PC-3 (cell line): ENCODE results near the gene NET1. TPM values are rescaled to one million over a fixed set of nuclear protein-coding genes. Genes with fewer than 3 reads are reported as not detected.

Source experiments
- ATAC-seq: fragments of 200-7000 bp; cut with Tn5 transposase; 2 replicates; pipeline ENCODE4 v1.9.1; 2020; ENCODE audit warnings: mild to moderate bottlenecking, moderate library complexity
- BruUV-seq: library from RNA; stranded (reverse); fragments of 400-500 nt; replicated peaks from 2 replicates; lab custom pipeline; 2021; lab: Mats Ljungman, UMichigan
- CTCF ChIA-PET: fragments of 300-600 bp; sonication (Branson Sonifier 250); formaldehyde crosslinking; loops from one replicate; lab custom pipeline; 2022; ENCODE audit warnings: antibody characterized with exemption; lab: Charles Lee
- POLR2A ChIA-PET: fragments of 300-600 bp; sonication (Branson Sonifier 250); formaldehyde crosslinking; loops from one replicate; lab custom pipeline; 2022; ENCODE audit warnings: antibody characterized with exemption; ENCODE audit not compliant: unreplicated experiment; lab: Charles Lee
- DNase-seq: peaks from one replicate; pipeline ENCODE4 v3.0.0-alpha.2; 2015
- H2AFZ ChIP-seq: fragments of 300-600 bp; sonication (generic); 2 replicates; pipeline ENCODE4 v1.6.0; 2016; ENCODE audit warnings: antibody characterized with exemption, low read length
- H3F3A ChIP-seq: fragments of 300-600 bp; sonication (generic); one replicate; pipeline ENCODE4 v1.6.0; 2017; ENCODE audit warnings: antibody characterized with exemption, low read length, control low read depth, mild to moderate bottlenecking; ENCODE audit not compliant: unreplicated experiment
- H3K27ac ChIP-seq: fragments of 300-600 bp; sonication (generic); 2 replicates; pipeline ENCODE4 v1.5.1; 2016; ENCODE audit warnings: mild to moderate bottlenecking, low read length
- H3K27me3 ChIP-seq: fragments of 300-600 bp; sonication (generic); 2 replicates; pipeline ENCODE4 v1.6.1; 2016; ENCODE audit warnings: low read length, mixed read lengths
- H3K36me3 ChIP-seq: fragments of 300-600 bp; sonication (generic); 2 replicates; pipeline ENCODE4 v1.6.1; 2016; ENCODE audit warnings: low read depth, mixed run types, low read length, mixed read lengths
- H3K4me1 ChIP-seq: fragments of 300-600 bp; sonication (generic); 2 replicates; pipeline ENCODE4 v1.5.1; 2016; ENCODE audit warnings: low read length; ENCODE audit not compliant: insufficient read depth
- H3K4me2 ChIP-seq: fragments of 300-600 bp; sonication (generic); 2 replicates; pipeline ENCODE4 v1.6.0; 2016; ENCODE audit warnings: low read length
- H3K4me3 ChIP-seq: fragments of 300-600 bp; sonication (generic); 2 replicates; pipeline ENCODE4 v1.5.1; 2016; ENCODE audit warnings: mild to moderate bottlenecking, low read length, mixed read lengths
- H3K79me2 ChIP-seq: fragments of 300-600 bp; sonication (generic); 2 replicates; pipeline ENCODE4 v1.6.1; 2017; ENCODE audit warnings: low read length, mixed read lengths
- H3K9ac ChIP-seq: fragments of 300-600 bp; sonication (generic); 2 replicates; pipeline ENCODE4 v1.6.0; 2016; ENCODE audit warnings: mild to moderate bottlenecking, low read length
- H3K9me2 ChIP-seq: fragments of 300-600 bp; sonication (generic); replicated peaks from 2 replicates; pipeline ENCODE4 v1.6.1; 2016; ENCODE audit warnings: mixed run types, low read length, mixed read lengths
- H3K9me3 ChIP-seq: fragments of 300-600 bp; sonication (generic); 2 replicates; pipeline ENCODE4 v1.6.1; 2016; ENCODE audit warnings: low read length, mixed read lengths
- H4K20me1 ChIP-seq: fragments of 300-600 bp; sonication (generic); 2 replicates; pipeline ENCODE4 v1.6.1; 2016; ENCODE audit warnings: low read length, mixed read lengths
- EZH2 ChIP-seq: fragments of 300-600 bp; sonication (generic); IDR thresholded peaks from one replicate; pipeline ENCODE4 v1.6.1; 2017; ENCODE audit warnings: antibody characterized with exemption, mild to moderate bottlenecking, low read length; ENCODE audit not compliant: unreplicated experiment
- EZH2phosphoT487 ChIP-seq: fragments of 300-600 bp; sonication (generic); IDR thresholded peaks from 2 replicates; pipeline ENCODE4 v1.6.1; 2018; ENCODE audit warnings: mild to moderate bottlenecking, antibody characterized with exemption, low read length, borderline replicate concordance
- intact Hi-C: fragments of 100-400 bp; cut with micrococcal nuclease; formaldehyde crosslinking; loops from 2 replicates; pipeline ENCODE4 v1.9.0; 2023
- total RNA-seq: library from RNA; depleted of rRNA; stranded (reverse); fragments of >200 nt; gene quantifications from 2 replicates; pipeline ENCODE4 v1.2.3, GENCODE V29; 2014
- TF ChIP-seq, protein P1 (sequence below): fragments of 300-600 bp; sonication (generic); conservative IDR thresholded peaks from 2 replicates; pipeline ENCODE4 v1.5.1; 2017; ENCODE audit warnings: antibody characterized with exemption, low read depth, mild to moderate bottlenecking, low read length

Gene NET1
- total RNA-seq, 1 experiment from 2014 or later = 88.2 TPM

- peak; percentile 10 for ATAC-seq
- no peaks in the 10 kb centered on the region for H4K20me1 ChIP-seq
- H3K79me2 ChIP-seq = 0 out of 2 replicates have a peak, but pooled peaks cover 5% of the 10 kb centered on the region
- H3K9ac ChIP-seq = no peak overlapping the region
- peaks cover 5% of the 10 kb centered on the region for H3F3A ChIP-seq
- intact Hi-C loops = no loop called here
- CTCF ChIA-PET = no interaction called here
- no TSS peak for BruUV-seq
- POLR2A ChIA-PET = interaction anchor here (0.9 kb wide), 1 partner anchor 87 kb away, joined by 7 read pairs; no protein-coding TSS in a partner anchor
- no peak overlapping the region for H2AFZ ChIP-seq
- DNase-seq = no peak
- H3K9me2 ChIP-seq = no peaks in the 10 kb centered on the region
- H3K4me2 ChIP-seq = no peak overlapping the region
- H3K9me3 ChIP-seq = no peaks in the 10 kb centered on the region
- no peak overlapping the region for H3K4me3 ChIP-seq
- no peak overlapping the region for H3K27ac ChIP-seq
- H3K4me1 ChIP-seq = peaks cover 12% of the 10 kb centered on the region
- H3K36me3 ChIP-seq = peaks cover 26% of the 10 kb centered on the region
- no peak for TF ChIP-seq EZH2
- TF ChIP-seq EZH2phosphoT487 = no peak
- no peaks in the 10 kb centered on the region for H3K27me3 ChIP-seq
These were observed 48.8 kb downstream of the NET1 start for GRCh38 chr10:5461203-5461588.

DNA sequence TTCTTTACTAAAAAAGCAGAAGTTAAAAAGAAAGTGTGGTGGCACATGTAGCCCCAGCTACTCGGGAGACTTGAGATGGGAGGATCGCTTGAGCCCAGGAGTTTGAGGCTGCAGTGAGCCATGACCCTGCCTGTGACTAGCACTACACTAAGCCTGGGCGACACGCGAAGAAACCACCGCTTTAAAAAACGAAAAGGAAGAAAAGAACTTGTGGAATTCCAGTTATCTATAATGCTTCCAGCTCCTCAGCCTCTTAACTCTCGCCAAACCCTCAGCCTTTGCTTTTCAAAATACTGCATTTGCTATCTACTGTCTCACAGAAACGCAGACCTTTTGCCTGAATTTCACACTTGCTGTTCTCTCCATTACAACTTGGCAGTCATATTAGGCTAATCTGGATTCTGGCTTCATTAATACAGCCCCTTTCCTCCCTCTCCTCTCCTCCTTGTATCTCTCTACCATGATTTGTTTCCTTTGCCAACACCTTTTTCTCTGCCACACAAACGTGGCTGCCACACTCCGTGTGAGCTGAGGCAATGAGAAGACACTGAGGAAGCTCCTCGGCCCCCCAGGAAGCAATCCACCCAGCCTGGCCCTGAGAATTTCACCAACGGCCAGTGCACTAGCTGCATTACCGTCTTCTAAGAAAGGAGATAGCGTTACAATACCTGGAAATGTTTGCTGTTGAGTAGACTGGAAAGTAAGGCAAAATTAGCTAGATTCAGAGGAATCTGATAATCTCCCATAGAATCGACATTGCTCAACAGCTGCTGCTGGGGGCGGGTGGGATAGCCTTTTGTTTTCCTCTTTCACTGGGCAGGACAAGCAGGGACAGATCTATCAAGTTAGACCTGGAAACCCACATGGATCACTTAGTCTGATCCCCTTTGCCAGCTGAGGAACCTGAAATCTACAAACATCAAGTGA, 49.8 kb downstream of the NET1 start:
- Histone ChIP-seq H3K36me3 (peaks cover 17% of the 10 kb centered on the region), H3K9me3 (no peaks in the 10 kb centered on the region), H3K79me2 (no peaks in the 10 kb centered on the region), H3K9me2 (no peaks in the 10 kb centered on the region), H3K4me3 (no peak overlapping the region), H3K27me3 (no peaks in the 10 kb centered on the region), H3K4me1 (peaks cover 22% of the 10 kb centered on the region), H2AFZ (no peak overlapping the region), H3K27ac (no peak overlapping the region), H3K9ac (no peak overlapping the region), H3F3A (peaks cover 5% of the 10 kb centered on the region), H4K20me1 (no peaks in the 10 kb centered on the region), H3K4me2 (no peak overlapping the region)
- ATAC-seq = no peak
- ChIA-PET CTCF (no interaction called here), POLR2A (interaction anchor here (0.7 kb wide), 1 partner anchor 884 kb away, joined by 6 read pairs; no protein-coding TSS in a partner anchor)
- TF ChIP-seq, protein P1, sequence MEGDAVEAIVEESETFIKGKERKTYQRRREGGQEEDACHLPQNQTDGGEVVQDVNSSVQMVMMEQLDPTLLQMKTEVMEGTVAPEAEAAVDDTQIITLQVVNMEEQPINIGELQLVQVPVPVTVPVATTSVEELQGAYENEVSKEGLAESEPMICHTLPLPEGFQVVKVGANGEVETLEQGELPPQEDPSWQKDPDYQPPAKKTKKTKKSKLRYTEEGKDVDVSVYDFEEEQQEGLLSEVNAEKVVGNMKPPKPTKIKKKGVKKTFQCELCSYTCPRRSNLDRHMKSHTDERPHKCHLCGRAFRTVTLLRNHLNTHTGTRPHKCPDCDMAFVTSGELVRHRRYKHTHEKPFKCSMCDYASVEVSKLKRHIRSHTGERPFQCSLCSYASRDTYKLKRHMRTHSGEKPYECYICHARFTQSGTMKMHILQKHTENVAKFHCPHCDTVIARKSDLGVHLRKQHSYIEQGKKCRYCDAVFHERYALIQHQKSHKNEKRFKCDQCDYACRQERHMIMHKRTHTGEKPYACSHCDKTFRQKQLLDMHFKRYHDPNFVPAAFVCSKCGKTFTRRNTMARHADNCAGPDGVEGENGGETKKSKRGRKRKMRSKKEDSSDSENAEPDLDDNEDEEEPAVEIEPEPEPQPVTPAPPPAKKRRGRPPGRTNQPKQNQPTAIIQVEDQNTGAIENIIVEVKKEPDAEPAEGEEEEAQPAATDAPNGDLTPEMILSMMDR = no peak
- TF ChIP-seq EZH2phosphoT487 (no peak), EZH2 (no peak)
- intact Hi-C loops = no loop called here
- DNase-seq = no peak
- BruUV-seq = no TSS peak

DNA sequence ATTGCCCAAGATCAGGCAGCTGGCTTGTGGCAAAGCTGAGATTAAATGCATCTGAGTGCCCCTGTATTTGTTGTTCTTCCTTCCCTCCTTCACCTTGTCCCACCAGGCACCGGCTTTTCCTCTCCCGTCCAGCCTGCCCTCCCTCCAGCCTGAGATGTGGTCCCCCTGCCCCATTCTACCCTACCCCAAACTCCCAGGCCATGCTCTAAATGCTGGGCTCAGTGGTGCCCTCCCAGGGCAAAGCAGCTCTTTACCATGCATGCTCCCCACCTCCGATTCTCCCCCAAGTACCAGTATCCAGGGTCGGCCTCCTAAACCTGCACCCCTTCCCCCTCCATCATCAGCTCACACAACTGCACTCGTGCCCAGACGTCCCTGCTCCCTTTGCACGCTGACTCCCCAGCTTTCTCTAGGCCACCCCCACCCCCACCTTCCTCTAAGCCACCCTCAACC, 50.5 kb downstream of the NET1 start:
- Histone ChIP-seq H3K27me3 (no peaks in the 10 kb centered on the region), H3K4me2 (no peak overlapping the region), H2AFZ (no peak overlapping the region), H3K36me3 (peaks cover 13% of the 10 kb centered on the region; the same call in 1 of the 2 replicates), H3F3A (peaks cover 5% of the 10 kb centered on the region), H4K20me1 (no peaks in the 10 kb centered on the region), H3K9me3 (no peaks in the 10 kb centered on the region), H3K27ac (no peak overlapping the region), H3K9ac (no peak overlapping the region), H3K4me1 (peaks cover 25% of the 10 kb centered on the region), H3K79me2 (no peaks in the 10 kb centered on the region), H3K9me2 (no peaks in the 10 kb centered on the region), H3K4me3 (no peak overlapping the region)
- intact Hi-C loops = no loop called here
- no peak for ATAC-seq
- no peak for TF ChIP-seq EZH2
- no peak for TF ChIP-seq EZH2phosphoT487
- TF ChIP-seq, protein P1 = no peak
- CTCF ChIA-PET = no interaction called here
- DNase-seq = no peak
- BruUV-seq = no TSS peak
- POLR2A ChIA-PET = no interaction called here
